GM18868 (cell line): ENCODE data around the gene PTH2R.
"Not testable (repeated sequence)": the region's sequence is repeated elsewhere in the genome, so short reads cannot be mapped to it uniquely, and the experiment has no call there.

Source experiments
- ATAC-seq: cut with Tn5 transposase; IDR thresholded peaks from one replicate; pipeline ENCODE4 v1.9.1; 2021; ENCODE audit warnings: mild to moderate bottlenecking, moderate library complexity; ENCODE audit not compliant: unreplicated experiment

PTH2R gene, protein sequence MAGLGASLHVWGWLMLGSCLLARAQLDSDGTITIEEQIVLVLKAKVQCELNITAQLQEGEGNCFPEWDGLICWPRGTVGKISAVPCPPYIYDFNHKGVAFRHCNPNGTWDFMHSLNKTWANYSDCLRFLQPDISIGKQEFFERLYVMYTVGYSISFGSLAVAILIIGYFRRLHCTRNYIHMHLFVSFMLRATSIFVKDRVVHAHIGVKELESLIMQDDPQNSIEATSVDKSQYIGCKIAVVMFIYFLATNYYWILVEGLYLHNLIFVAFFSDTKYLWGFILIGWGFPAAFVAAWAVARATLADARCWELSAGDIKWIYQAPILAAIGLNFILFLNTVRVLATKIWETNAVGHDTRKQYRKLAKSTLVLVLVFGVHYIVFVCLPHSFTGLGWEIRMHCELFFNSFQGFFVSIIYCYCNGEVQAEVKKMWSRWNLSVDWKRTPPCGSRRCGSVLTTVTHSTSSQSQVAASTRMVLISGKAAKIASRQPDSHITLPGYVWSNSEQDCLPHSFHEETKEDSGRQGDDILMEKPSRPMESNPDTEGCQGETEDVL

DNA sequence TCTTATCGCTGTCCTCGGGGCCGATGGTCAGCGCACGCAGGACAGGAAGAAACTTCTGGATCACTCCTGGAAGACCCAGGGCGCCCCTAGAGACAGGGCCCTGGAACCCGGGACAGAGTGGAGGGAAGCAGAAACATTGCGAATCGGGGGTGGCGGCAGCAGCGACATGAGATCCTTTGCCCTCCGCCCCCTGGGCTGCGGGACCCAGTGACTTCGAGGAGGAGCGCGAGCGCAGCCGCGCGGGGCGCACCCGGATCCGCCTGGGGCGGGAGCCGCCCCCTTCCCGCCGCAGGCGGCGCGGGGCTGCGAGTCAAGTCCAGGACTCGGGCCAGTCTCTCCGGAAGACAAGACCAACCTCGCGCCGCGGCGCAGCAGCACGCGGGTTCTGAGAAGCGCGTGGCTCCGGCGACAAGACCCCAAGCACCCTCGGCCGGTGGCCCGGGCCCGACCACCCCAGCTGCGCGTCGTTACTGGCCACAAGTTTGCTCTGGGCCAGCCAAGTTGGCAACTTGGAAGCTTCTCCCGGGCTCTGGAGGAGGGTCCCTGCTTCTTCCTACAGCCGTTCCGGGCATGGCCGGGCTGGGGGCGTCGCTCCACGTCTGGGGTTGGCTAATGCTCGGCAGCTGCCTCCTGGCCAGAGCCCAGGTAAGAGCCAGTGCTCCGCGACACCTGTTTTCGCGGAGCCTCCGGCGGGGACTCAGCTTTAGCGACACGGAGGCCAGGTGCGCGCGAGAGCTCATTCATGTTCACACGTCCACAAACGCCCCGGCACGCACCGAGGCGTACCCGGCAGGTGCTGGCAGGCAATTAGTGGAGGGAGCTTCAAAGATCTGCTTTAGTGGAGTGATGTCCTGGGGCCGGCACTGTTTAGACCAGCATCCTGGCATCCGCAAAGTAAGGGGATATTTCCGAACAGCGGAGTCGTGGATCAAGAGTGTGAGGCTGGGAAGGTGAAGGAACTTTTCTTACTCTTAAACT lies at the start of gene PTH2R:
PTH2R (plus strand) TSS at position 319 of the 978 bp plus-strand sequence; CDS start at position 571, 252 bp downstream.
- no peak for ATAC-seq

DNA sequence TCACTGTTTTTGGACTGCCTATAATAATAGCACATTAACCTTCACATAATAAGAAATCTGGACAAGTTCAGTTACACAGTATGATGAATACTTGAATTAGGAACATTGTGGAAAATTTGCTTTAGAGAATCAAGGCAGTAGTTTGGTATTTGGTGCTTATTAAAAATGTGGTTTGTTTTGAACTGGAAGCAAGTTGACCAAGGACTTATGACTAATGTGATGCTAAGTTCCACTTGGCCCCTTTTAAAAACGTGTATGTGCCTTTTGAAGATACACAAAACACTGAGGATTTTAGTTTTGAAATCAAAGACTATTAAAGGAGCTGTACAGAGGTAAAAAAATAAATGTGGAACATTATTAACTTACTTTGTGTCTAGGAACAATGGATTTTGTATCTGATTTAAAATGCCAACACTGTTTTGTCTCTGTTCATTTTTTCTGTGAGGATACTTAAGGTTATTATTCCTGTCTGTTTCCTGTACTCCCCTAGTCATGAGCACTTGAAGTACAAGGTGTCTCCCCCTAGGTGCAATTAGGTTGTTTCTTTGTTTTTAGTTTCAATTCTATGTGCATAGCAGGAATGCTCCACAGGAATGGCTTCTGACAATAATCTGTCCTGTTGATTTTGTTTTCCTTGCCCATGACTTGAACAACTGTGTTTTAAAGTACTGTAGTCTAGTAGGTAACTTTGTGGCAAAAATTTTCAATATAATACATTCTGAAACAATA lies 49.6 kb upstream of the PTH2R start:
- no peak for ATAC-seq

DNA sequence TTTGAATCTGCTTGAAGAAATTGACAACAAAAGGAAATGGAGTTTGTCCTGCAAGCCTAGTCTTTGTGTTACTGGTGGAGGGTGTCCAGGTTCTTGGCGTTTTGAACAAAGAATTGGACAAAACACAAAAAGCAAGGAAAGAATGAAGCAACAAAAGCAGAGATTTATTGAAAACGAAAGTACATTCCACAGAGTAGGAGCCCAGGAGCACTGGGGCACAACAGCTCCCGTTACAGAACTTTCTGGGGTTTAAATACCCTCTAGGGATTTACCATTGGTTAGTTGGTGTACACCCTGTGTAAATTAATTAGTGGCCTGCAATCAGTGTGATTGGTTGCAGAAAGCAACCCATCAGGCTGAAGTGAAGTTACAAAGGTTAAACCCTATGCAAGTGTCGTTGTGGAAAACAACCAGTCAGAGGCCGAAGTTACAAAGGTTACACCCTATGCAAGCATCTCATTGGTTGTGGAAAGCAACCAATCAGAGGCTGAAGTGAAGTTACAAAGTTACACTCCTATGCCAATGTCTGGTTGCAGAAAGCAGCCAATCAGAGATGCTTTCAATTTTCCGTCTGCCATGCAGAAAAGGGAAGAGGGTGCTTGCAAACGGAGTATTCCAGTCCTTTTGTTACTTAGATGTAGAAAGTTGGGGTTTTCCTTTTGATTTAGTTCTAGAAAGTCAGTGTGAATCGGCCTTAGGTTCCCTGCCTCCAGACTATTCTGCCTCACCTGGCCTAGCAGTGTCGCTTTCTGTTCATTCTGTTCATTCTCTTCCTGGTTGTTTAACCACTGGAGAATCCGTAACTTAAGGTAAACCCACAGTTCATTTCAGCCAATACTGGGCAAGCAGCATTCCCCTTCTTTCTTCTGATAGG lies 47.6 kb upstream of the PTH2R start:
- ATAC-seq, result no peak

DNA sequence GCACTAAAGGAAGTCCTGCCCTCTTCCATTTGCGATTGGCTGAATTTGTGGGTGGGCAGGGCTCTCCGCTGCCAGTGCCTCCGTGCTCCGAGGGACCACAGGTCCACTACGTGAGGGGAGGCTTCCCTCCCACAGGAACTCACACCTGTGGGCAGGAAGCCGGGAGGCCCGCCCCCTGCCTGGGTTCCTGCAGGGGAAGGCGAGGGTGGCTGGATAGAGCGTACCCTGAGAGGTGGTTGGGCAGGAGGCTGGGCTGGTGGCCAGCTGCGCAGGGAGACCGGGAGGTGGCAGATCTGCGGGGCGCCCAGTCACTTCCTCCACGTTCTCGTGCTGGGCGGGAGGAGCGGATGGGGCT lies 47.0 kb upstream of the PTH2R start:
- no peak for ATAC-seq

DNA sequence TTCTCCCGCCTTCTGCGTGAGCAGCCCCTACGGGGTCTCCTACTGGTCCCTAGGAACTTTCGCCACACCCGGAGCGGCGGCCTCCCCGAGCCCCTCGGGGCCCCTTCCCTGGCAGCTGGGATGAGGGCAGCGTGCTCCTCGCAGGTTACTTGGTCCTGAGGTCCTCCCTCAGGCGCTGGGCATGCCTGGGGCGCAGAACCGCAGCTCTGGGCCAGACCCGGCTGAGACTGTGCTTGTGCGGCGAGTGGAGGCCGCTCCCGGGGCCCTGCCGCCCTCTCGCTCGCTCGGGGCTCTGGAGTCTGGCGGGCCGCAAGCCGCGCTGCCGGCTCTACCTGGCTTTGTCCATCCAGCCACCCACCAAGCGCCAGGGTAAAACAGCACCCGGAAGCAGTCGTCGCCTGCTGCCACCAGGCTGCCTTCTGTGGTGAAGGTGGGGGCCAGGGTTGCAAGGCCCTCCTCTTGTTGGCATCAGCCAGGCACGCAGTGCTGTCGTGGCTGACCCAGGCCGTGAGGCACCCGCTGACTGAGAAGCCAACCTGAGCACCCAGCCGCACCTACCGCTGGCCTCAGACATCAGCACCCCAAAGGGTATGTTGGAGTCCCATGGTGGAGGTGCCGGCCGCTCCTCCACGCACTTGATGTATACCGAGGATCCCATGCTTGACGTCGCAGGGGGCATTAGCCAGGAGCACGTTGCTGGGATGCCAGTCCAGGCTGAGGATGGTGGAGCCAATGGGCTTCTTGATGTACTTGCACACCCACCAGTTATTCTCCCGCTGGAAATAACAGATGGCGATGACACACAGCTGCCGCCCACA lies 46.1 kb upstream of the PTH2R start:
- ATAC-seq, result no peak

DNA sequence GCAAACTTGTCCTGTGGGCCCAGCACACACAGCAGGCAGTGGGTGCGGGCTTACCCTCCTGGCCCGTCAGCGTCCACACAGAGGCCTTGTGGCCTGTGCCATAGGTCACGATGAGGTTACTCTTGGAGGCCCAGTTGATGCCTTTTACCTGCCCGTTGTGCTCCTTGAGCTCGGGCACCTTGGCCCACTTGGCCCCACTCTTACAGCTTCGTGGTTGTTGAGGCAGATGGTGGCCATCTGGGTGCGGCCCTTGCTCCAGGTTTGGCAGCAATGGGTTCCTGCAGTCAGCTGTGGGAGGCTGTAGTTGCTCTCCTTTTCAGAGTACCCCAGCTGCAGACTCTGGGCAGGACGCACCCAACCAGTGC lies 45.5 kb upstream of the PTH2R start:
- no peak for ATAC-seq

DNA sequence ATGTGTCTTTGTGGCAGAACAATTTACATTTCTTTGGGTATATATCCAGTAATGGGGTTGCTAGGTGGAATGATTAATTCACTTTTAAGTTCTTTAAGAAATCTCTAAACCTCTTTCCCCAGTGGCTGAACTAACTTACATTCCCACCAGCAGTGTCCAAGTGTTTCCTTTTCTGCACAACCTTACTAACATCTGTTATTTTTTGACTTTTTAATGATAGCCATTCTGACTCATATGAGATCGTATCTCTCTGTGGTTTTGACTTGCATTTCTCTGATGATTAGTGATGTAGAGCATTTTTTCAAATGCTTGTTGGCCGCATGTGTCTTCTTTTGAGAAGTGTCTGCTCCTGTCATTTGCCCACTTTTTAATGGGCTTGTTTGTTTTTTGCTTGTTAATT lies 43.1 kb upstream of the PTH2R start:
- peak; percentile 86 for ATAC-seq

DNA sequence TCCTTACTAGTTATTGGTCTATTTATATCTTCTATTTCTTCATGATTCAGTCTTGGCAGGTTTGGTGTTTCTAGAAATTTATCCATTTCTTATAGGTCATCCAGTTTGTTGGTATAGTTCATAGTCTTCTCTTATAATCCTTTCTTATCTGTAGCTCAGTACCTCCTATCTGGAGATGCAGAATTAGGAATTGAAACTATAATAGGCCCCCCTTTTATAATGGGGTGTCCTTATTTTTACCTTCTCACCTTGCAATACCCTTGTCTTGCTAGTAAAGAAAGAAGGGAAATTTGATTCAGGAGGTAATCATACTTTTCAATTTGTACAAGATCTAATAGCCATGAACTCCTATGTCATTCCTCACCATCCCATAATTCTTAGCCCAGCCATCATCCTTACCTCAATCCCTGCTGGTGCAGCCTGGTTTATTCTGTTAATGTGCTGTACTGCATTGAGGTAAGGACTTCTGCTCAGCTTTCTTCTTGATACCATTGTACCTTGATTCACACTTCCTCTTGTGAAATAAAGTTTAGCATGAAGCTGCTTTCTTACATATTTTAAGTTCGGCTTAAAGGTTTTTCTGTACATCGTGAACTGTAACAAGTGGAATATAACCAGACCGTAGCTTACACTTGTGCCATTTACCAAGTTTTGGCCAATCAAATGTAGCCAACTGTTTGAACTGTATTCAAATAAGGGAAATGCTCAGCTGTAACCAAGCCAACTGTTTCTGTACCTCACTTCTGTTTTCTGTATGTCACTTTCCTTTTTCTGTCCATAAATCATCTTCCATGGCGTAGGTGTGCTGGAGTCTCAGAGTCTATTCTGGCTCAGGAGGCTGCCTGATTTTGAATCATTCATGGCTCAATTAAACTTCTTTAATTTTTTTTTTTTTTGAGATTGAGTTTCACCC lies 40.1 kb upstream of the PTH2R start:
- ATAC-seq, result peak; percentile 45

DNA sequence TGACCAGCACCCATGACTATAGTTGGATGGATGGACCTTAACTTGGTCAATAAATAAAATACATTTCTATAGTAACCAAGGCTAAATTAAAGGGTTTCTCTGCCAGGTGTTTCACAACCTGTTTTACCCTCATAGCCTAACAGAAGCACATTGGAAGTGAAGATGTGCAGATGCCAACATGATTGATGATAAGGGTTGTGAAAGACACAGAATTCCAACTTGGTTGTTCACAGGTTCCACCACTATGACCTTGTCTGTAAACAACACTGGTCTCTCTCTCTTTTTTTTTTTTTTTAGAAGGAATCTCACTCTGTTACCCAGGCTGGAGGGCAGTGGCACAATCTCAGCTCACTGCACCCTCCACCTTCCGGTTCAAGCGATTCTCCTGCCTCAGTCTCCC lies 37.5 kb upstream of the PTH2R start:
- no peak for ATAC-seq

DNA sequence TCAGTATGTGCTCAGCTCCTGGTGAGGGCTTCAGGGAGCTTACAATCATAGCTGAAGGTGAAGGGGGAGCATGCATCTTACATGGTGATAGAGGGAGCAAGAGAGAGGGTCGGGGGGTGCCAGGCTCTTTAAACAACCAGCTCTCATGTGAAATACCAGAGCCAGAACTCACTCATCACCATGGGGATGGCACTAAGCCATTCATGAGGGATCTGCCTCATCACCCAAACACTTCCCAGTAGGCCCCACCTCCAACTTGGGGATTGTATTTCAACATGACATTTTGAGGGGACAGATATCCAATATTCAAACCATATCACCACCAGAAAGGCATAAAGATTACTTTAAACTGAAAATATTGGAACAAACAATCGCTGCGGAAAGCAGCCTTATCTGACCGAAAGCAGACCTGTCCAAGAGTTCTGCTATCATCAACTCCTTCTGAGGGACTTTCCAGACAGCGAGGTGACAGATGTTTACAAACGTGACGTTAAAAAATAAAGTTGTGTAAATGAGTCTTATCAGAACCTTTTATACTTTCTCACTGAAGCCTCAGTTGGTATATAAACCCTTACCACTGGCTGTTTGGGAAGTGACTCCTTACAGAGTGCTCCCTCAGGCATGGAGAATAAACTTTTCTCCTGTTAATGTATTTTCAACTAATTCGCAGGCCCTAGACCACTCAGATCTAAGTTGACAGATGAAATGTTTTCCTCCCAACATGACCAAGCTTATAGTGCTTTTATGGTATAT lies 35.5 kb upstream of the PTH2R start:
- peak; percentile 14 for ATAC-seq

DNA sequence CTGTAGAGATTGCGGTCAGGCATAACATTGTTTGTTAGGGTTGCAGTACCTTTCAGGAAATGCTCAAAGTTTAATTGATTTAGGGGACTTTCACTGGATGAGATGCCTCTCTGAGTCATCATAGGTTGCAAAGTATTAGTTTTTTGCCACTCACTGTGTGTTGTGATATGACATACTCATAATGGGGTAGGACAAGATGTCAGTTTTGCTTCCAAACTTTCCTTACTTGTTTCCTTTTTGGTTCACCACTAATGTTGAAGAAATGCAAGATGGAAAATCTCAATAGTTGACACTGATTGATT lies 35.0 kb upstream of the PTH2R start:
- ATAC-seq, result peak; percentile 48

DNA sequence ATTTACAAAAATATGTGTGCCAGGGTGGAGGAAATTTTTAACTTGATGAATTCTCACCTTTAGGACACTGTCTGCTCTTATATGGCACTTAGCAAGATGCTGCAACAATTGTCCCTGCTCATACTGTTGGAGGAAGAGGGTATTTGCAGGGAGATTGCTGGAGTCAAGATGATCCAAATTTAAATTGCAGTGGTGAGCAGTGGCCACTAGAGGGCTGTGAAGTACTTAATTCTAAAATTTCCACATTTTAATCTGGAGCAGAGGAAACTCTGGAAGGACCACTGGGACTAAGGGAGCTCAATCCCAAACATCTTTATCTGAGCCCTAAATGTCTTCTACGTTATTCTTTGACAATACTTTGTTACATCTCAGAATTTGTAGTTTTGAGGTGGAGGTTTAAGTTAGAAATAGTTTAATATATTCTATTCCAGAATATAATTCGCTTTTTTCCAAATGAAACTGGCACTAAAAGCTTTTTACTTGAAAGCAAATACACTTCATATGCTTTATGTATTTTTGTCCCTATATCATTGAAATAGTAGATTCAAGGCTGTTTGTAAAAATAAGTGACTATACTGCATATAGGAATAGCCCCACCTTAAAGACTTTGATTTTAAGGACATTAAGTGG lies 33.0 kb upstream of the PTH2R start:
- ATAC-seq, result peak; percentile 62

DNA sequence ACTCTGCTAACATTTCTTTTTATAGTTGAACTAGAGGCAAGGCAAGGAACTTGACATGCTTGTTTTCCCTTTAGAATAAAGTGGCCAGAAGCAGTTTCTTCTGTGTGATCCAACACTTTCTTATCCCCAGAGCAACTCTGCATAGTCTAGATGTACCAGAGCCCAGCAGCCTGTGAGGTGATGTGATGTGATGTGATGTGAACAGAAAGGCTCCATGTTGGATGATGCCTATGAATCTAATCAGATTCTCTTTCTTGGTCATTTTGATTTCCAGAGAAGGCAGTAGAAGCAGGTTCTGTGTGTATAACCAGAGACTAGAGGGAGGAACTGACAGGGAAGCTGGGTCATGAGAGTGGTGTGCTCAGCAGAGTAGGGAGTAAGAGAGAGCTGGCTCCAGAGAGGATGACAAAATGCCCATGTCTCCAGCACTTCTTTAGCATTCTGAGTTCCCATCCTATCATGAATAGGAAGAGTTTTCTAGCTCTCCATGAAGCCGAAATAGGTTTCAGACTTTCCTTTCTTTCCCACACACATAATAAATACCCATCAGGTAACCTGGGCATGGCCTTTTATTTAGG lies 31.0 kb upstream of the PTH2R start:
- no peak for ATAC-seq

DNA sequence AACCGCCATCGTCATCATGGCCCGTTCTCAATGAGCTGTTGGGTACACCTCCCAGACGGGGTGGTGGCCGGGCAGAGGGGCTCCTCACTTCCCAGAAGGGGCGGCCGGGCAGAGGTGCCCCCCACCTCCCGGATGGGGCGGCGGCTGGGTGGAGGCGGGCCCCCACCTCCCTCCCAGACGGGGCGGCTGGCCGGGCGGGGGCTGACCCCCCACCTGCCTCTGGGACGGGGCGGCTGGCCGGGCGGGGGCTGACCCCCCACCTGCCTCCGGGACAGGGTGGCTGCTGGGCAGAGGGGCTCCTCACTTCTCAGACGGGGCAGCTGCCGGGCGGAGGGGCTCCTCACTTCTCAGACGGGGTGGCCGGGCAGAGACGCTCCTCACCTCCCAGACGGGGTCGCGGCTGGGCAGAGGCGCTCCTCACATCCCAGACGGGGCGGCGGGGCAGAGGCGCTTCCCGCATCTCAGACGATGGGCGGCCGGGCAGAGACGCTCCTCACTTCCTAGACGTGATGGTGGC lies 29.2 kb upstream of the PTH2R start:
- not testable (repeated sequence) for ATAC-seq

DNA sequence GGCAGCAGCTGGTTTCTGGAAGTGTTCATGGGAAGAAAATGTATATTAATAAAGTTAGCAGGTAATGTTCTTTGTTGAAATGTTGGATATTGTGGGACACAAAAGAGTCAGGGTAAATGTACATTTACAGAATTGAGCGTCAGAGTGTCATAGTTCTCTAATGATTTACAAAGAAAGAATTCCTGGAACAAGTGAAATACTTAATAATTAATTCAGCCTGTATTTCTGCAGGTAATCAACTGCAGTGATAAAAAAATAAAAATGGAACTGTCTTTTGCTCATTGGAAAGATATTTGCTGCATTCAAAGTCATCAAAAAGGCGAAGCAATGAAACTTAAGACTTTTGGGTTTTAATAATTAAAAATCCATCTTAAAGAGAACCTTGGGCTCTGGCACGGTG lies 27.4 kb upstream of the PTH2R start:
- no peak for ATAC-seq

DNA sequence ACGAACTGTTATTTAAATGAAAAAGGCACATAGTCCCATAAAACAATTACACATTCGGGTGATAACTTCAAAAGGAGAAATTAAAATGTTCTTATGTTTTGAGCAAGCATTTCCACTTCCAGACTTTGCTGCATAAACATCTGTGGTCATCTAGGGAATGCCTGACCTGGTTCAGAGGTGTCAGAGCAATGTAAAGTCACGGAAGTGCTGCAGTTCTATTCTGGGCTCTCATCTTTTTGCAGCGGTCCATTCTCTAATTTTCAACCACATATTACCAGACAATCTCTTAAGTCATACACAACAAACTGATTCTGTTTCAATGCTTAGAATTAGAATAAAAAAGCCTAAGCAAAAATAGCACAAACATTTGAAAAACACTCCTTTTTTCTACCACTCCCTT lies 22.0 kb upstream of the PTH2R start:
- ATAC-seq, result no peak

DNA sequence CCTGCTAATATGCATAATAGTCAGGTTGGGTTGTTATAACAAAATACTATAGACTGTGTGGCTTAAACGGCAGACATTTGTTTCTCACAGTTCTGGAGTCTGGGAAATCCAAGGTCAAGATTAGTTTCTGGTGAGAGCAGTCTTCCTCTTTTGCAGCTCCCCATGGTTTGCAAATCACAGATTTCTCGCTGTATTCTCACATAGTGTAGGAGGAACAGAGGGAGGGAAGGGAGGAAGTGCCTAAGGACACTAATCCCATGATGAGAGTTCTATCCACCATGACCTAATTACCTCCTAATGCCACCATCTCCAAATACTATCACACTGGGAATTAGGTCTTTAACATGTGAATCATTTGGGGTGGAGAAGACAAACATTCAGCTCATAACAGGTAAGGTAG lies 20.1 kb upstream of the PTH2R start:
- ATAC-seq, result no peak
